GM21529 (cell line): ENCODE measurements around the gene HIPK2.

Experiments used
- ATAC-seq: cut with Tn5 transposase; IDR thresholded peaks from one replicate; pipeline ENCODE4 v1.9.1; 2021; ENCODE audit not compliant: unreplicated experiment

HIPK2 gene

DNA sequence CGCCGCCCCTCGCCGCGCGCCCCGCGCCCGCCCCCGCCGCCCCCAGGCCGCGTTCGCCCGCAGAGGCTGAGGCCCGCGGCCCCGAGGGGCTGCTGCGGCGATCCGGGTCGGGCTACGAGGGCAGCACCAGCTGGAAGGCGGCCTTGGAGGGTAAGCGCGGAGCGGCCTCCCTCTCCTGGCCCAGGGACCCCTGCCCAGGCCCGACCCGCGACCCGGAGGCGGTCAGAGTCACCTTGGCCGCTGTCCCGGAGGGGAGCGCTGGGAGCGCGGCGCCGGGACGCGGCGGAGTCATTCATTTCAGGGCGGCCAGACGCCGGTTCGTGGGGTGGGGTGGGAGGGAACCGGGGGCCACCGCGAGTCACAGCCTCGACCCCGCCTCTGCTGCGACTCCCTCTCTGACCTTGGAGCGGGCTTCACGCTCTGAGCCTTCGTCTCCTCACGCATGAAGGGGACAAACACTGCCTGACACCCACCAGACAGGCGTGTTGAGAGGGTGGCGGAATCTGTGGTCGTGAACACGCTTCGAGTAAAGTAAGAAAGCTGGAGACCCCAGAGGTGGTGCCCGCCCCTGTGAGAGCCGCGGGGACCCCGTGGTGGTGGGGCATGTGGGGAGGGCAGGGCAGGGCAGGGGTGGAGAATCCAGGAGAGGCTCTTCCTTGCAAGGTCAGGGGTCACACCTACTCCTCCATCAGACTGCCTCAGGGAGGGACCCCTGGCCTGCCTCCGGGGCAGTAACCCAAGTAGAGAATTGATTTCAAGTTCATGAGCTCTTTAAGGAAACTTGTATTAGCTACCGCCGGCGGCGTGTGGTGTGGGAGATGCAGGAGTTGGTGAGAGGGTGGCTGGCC lies 253.6 kb downstream of the HIPK2 start:
- no peak for ATAC-seq

GRCh38 chr7:139523199-139523941 lies 254.4 kb downstream of the HIPK2 start, which contains the start of gene CLEC2L:
TSS of gene CLEC2L (plus strand) at chr7:139523685. CDS start at chr7:139523928, 243 bp downstream.
- ATAC-seq = no peak

- no peak for ATAC-seq
Measured at GRCh38 chr7:139522830-139523198, 255.0 kb downstream of the HIPK2 start.

DNA sequence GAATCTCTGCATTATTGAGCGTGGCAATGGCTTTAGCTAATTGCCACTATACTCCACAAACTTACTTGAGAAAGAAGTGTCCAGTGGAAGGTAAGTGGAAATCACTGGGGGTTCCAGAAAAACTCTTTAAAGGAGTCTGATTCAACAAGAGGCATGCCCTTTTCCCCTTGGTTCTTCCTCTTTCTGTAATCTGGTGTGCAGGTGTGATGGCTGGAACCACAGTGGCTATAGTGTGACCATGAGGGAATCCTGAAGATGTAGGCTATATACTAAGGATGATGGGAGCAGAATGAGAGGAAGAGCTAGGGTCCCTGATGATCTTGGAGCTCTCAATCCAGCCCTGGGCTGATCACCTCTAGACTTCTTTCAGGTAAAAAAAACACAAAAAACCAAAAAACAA lies 256.4 kb downstream of the HIPK2 start:
- ATAC-seq = no peak

DNA sequence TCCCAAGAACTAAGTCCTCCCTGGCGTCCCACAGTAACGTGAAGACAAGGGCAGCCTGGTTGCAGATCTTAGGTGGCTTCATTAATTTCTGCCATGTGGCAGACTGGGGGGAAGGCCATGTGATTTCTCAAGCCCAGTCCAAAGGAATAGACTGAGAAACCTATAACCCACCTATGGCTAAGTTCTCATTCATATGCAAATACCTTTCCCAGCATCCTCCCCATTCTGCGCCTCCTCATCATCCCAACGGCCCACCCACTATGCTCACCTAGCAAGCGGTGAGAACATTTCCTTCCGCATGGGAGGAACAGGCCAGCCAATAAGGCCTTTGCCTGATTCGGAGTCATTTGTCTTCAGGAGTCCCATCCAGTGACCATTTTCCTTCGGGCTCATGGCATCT lies 262.5 kb downstream of the HIPK2 start:
- no peak for ATAC-seq
